ENCODE results near the gene TRIM34. TPM values are rescaled to one million over a fixed set of nuclear protein-coding genes. Genes with fewer than 3 reads are reported as not detected.

TRIM34 gene
- total and polyA plus RNA-seq, 8 donors, result 9.1 to 31.7 (median 21.8) TPM

DNA sequence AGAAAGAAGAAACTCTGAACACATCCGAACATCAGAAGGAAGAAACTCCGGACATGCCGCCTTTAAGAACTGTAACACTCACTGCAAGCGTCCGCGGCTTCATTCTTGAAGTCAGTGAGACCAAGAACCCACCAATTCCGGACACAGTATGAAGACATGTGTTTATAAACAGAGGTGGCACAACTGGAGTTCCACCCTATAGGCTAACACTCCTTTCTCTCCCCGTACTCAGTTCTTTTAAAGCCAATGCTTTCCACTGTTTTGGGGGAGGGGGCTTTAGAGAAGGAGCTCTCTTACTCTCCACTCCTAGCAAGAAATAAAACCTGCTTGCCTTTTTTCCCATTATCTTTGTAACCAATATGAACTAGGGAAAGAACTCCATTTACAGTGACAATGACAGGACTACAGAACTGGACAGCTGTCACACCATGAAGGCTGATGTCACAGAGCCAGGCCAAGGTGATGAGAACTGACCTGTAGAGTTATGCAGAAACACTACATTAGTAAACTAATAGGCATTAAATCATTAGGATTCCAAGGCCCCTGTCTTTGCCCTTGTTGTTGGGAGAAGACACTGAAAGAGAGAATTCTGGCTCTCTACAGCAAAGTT lies 59.3 kb downstream of the TRIM34 start:
- Histone ChIP-seq H3K36me3 (peaks cover 0 to 11% of the 10 kb centered on the region in 2 donors), H3K27me3 (no peaks in the 10 kb centered on the region), H3K27ac (peak overlapping the region; percentile 93 to 94), H3K4me1 (peaks cover 0 to 13% of the 10 kb centered on the region in 2 donors), H3K9me3 (no peaks in the 10 kb centered on the region), H3K4me3 (peak overlapping the region; percentile 32 to 58)
- DNase-seq (peak in 1 of 4 donors; percentile 13), ATAC-seq (peak; percentile 20)
- intact Hi-C loops (cut with DNase I), result no loop called here
- TF ChIP-seq, protein P1, sequence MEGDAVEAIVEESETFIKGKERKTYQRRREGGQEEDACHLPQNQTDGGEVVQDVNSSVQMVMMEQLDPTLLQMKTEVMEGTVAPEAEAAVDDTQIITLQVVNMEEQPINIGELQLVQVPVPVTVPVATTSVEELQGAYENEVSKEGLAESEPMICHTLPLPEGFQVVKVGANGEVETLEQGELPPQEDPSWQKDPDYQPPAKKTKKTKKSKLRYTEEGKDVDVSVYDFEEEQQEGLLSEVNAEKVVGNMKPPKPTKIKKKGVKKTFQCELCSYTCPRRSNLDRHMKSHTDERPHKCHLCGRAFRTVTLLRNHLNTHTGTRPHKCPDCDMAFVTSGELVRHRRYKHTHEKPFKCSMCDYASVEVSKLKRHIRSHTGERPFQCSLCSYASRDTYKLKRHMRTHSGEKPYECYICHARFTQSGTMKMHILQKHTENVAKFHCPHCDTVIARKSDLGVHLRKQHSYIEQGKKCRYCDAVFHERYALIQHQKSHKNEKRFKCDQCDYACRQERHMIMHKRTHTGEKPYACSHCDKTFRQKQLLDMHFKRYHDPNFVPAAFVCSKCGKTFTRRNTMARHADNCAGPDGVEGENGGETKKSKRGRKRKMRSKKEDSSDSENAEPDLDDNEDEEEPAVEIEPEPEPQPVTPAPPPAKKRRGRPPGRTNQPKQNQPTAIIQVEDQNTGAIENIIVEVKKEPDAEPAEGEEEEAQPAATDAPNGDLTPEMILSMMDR (IDR thresholded peaks at IDR 0.05), result no peak

DNA sequence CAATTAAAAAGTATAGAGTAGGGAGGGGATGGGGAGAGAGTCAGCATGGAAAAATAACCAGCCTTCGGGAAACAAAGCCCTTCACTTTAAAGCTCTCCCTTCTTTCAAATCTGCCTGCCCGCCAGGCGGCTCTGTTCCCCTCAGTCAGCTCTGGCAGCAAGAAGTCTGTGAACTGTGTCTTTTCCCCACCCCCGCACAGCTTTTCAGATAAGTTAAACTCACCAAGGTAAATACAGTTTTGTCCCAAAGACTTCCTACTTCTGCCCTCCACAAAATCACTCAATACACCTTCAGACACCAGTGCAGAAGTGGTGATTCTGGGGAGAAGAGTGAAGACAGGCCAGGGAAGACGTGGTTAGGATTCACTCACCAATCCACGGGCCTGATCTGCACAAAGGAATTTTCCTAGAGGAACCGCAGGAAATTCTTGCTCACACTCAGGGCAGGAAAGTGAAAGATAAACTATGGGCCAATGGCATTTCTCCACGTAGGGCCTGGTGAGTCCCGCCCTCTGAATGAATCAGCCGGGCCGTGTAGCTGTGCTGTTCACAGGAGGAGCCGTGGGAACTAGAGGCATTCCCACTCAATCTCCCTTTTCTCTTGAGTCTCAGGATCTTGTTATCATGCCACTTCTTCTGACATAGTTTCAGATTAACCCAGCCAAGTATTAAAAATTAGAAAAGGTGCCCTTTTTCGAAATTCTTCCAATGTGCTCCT lies 60.0 kb downstream of the TRIM34 start, which contains the start of gene TRIM5:
TSS of gene TRIM5 (minus strand) at position 429 of the 717 bp plus-strand sequence. CDS start 4,897 bp downstream, outside the sequence.
- ATAC-seq, result peak; percentile 95

DNA sequence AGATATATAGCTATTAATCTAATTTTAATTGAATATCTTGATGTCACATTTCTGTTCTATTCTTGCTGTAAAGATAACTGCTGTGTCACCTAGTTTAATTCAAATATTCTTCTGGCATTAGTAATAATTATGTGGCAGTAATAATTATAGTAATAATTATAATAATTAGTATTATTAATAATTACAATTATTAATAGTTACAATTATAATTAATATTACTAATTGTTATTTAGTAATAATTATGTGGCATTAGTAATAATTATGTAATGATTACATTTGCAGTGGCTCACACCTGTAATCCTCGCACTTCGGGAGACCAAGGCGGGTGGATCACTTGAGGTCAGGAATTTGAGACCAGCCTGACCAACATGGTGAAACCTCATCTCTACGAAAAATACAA lies 61.6 kb downstream of the TRIM34 start:
- Histone ChIP-seq H3K4me3 (no peak overlapping the region), H3K27ac (no peak overlapping the region), H3K4me1 (peaks cover 0 to 17% of the 10 kb centered on the region in 2 donors), H3K9me3 (no peaks in the 10 kb centered on the region), H3K36me3 (no peaks in the 10 kb centered on the region), H3K27me3 (no peaks in the 10 kb centered on the region)
- TF ChIP-seq, protein P1 (IDR thresholded peaks at IDR 0.05), result no peak
- intact Hi-C loops (cut with DNase I), result no loop called here
- ATAC-seq (no peak), DNase-seq (no peak)

More for the DNA sequence above, 60.0 kb downstream of the TRIM34 start, which contains the start of gene TRIM5:
- intact Hi-C loops (cut with DNase I), result no loop called here
- Histone ChIP-seq H3K4me1 (peaks cover 0 to 17% of the 10 kb centered on the region in 2 donors), H3K4me3 (peak within 1 kb of the TSS; percentile 32 to 58), H3K27ac (peak within 1 kb of the TSS; percentile 93 to 94), H3K36me3 (peaks cover 0 to 4% of the 10 kb centered on the region in 2 donors), H3K27me3 (no peaks in the 10 kb centered on the region), H3K9me3 (no peaks in the 10 kb centered on the region)
- peak; percentile 86 to 95 (median 90) for DNase-seq
- TF ChIP-seq, protein P1 (IDR thresholded peaks at IDR 0.05), result peak; percentile 39 to 42

DNA sequence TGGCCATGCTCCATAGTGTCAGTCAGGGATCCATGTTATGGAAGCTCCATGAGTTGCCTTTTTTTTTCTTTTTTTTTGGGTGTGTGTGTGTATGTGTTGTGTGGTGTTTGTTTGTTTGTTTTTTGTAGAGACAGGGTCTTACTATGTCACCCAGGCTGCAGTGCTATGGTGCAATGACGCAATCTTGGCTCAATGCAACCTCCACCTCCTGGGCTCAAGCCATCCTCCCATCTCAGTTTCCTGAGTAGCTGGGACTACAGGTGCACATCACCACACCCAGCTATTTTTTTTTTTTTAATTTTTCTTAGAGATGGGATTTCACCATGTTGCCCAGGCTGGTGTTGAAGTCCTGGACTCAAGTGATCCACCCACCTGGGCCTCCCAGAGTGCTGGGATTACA lies 63.7 kb downstream of the TRIM34 start:
- no peaks in the 10 kb centered on the region for H3K27me3 ChIP-seq
- no peaks in the 10 kb centered on the region for H3K9me3 ChIP-seq
- no peak for DNase-seq
- peaks cover 0 to 5% of the 10 kb centered on the region in 2 donors for H3K36me3 ChIP-seq
- no peak overlapping the region for H3K4me3 ChIP-seq
- intact Hi-C loops (cut with DNase I), result no loop called here
- TF ChIP-seq, protein P1 (IDR thresholded peaks at IDR 0.05), result no peak
- no peak for ATAC-seq
- H3K27ac ChIP-seq, result peak overlapping the region in 1 of 2 donors; percentile 94
- H3K4me1 ChIP-seq, result peaks cover 0 to 35% of the 10 kb centered on the region in 2 donors

DNA sequence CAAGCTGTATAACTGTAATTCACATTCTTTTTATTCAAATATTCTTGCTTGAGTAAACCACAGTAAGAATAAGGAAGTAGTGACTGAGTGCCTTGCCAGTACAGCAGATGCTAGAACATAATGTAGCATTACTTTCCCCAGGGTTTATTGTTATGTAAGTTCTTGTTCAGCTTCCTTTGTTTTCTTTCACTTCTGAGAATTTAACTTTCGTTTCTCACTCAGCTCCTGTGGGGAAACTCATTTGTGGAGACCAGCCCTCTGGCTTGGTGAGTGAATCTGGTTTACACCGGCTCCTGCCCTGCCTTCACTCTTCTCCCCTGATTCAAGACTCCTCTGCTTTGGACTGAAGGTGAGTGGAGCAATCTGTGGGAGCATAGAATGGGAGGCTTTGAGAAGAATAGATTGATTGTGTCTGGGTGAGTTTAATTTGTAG lies 64.8 kb downstream of the TRIM34 start, which contains the start of gene TRIM22:
TSS of gene TRIM22 (plus strand) at position 240 of the 433 bp plus-strand sequence. CDS start 6,443 bp downstream, outside the sequence.
- peaks cover 0 to 5% of the 10 kb centered on the region in 2 donors for H3K36me3 ChIP-seq
- peak in 3 of 4 donors; percentile 20 to 71 (median 52) for DNase-seq
- H3K27me3 ChIP-seq, result no peaks in the 10 kb centered on the region
- peak within 1 kb of the TSS; percentile 94 to 95 for H3K27ac ChIP-seq
- H3K9me3 ChIP-seq, result no peaks in the 10 kb centered on the region
- peaks cover 0 to 44% of the 10 kb centered on the region in 2 donors for H3K4me1 ChIP-seq
- ATAC-seq, result peak; percentile 76
- H3K4me3 ChIP-seq, result peak within 1 kb of the TSS; percentile 31 to 58
- TF ChIP-seq, protein P1 (IDR thresholded peaks at IDR 0.05), result no peak
- intact Hi-C loops (cut with DNase I), result no loop called here

Data from left lung (tissue), 10 donors.